HG03175 (cell line): ENCODE measurements around the gene CNTNAP4.

Experiments used
- ATAC-seq: cut with Tn5 transposase; IDR thresholded peaks from one replicate; pipeline ENCODE4 v1.9.1; 2021; ENCODE audit warnings: mild to moderate bottlenecking, moderate library complexity; ENCODE audit not compliant: unreplicated experiment

The CNTNAP4 gene

DNA sequence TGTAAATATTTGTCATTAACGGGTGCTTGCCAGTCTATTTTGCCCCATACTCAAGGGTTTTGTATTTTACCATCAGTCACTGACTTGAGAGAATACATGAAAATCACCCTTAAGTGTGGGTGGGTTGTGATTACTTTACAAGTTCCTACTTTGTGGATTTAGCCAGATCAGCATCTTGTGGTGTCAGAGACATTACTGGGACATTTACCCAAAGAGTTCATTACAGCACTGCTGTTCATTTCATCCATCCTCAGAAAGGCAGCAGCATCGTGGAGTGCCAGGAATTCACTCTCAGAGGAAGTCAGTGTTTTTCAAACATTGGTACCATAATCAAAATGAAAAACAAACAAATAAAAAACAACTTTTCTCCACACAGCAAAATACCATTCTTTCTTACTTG, 110.8 kb downstream of the CNTNAP4 start:
- ATAC-seq = no peak

DNA sequence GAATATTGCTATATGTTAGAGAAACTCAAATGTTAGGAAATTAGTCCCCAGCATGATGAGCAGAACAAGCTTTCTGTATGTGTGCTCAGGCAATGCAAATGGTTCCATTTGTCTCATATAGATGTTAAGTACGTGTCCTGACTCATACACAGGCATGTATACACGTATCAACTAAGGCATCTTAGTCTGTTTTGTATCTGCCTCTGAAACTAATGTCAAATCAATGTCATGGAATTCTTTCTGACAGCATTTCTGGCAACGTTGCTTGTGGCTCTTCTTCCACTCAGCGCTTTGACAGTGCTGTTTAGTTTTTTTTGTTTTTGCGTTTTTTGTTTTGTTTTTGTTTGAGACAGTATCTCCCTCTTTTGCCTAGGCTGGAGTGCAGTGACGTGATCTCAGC, 111.9 kb downstream of the CNTNAP4 start:
- ATAC-seq = no peak

DNA sequence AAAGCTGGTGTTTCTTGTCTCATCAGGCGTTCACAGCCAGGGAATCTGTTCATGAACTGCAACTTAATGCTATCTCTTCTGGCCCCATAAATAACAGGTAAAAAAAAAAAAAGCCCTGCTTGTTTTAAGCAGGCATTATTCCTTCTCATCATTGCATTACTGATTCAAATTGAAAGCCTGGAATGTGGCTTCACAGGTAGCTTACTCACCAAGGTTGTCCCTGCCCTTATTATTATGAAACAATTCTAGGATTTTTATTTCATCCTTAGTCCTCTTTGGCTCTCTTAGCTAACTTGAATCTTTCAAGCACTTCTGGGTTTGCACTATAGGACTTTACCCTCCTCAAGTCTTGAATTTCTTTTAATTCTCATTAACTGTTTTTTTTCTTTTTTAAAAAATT, 113.3 kb downstream of the CNTNAP4 start:
- no peak for ATAC-seq

DNA sequence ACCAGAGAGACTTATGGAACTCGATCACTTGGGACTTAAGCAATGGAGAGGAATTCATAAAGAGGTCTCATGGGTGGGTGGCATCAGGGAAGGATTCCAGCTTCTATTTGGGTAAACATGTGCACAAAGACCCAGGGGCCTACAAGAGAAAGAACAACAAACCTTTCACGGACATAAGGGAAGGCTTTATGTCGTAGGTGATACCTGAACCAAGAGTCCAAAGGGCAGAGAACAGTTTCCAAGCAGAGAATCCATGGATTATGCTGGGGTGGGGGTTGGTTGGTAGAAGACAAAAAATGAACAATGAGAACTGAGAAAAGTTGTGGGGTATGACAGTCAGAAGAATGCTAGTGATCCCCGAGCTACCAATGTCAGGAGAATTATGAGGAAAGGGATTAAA, 119.8 kb downstream of the CNTNAP4 start:
- no peak for ATAC-seq

DNA sequence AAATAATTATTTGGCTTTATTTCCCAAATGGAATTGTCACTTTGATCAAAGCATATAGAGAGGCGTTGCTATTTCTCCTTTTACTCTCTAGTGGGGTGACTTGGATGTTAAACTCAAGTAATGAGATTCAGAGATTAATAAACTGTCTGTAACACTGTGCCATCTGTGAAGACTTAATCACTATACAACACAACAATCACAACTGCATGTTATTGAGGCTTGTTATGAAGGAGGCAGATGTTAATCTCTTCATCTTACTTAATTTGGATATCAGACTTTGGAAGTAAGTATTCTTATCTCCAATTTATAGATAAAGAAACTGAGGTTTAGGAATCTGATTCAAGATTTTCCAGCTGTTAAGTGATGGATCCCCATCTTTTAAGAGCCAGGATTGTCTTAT, 132.5 kb downstream of the CNTNAP4 start:
- ATAC-seq = no peak

DNA sequence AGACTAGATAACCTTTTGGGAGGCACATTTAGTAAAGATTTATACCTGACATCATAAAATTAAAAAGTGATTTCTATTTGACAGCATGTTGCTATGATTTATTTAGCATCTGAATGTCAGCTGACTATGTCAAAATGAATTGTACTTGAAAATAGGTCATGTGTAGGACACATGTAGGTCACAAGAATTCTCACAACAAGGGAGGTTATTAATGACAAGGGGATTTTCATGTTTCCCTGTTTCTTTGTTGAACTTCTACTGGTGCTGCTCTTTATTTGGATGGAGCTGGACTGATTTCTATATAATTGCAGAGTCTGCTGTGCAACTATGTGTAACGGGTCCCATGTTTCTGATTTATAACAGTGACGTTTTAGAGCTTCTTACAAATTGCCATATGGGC, 144.4 kb downstream of the CNTNAP4 start:
- ATAC-seq = no peak

DNA sequence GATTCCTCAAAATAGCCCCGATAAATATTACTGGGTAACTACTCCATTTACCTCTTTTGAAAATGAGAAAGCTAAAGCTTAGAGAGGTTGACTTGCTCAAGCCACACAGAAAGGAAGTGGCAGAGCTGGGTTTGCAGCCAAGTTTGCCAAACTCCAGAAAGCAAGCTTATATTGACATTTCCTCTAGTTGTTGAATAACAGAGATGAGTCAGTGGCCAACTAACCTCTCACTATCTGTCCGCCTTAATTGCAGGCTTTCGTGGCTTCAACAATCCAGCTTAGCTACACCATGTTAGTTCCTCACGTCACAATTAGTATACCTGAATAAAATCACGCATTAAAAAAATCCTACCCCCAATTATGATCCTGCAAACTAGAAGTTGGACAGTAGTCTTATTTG, 151.7 kb downstream of the CNTNAP4 start:
- ATAC-seq = no peak

DNA sequence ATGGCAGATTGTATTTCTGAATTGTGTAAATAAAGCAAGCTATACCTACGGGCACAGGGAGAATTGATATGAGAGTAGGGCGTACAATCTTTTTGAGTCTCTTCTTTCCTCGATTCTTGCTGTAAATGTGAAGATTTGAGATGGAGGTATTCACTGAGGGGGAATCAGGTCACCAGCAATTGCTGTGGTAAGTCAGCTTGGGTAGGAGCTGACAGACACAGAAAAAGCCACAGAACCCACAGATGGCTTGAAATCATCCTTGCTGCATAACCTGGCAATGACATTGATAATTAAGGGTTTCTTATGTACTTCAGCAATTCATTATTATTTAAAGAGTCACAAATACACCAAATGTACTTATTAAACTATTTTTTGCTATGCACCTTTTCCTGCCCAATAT, 164.2 kb downstream of the CNTNAP4 start:
- ATAC-seq = no peak

DNA sequence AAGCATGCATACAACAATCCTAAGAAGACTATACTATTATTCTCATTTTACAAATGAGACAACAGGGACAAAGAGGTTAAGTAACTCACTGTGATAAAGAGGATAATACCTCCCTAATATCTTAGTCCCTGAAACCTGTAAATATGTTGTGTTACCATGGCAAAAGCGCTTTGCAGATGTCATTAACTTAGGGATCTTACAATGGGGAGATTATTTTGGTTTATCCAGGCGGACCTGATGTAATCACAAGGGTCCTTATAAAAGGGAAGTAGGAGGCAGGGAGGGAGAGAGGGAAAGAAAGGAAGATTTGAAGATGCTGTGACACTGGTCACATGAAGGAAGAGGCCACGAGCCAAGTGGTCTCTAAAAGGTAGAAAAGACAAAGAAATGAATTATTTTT, 164.7 kb downstream of the CNTNAP4 start:
- no peak for ATAC-seq

DNA sequence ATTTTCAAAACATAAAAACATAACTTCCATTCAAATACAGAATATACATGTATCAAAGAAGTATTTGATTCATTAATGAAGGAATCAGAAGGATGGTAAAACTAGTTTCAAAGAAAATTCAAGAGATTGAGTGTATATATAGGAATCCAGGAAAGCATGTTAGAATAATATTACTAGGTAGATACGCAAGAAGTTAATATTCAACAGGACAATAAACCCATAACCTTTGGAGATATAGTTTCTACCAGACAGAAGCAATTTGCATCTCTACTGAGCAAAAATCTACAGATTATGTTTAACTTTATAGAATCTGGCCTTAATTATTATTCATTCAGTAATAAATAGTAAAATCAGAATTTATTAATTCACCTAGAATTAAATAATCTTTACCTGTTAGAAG, 166.8 kb downstream of the CNTNAP4 start:
- ATAC-seq = no peak

DNA sequence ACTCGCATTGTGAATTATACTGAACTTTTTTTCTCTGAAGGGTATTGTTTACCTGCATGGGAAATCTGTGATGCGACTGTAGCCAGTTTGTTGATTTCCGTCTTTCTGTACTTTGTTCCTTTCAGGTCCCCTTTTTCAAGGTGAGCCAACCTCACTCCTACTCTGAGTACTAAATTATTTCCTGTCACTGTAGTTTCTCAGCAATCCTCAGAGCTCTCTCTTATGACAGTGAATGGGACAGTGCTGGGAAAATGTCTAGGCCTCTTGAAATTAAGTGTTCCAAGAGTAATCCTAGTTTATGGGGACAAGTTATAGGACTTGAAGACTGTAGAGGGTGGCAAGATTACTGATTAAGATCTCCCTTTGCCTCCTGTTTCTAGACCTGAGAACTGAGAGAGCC, 167.6 kb downstream of the CNTNAP4 start:
- no peak for ATAC-seq

DNA sequence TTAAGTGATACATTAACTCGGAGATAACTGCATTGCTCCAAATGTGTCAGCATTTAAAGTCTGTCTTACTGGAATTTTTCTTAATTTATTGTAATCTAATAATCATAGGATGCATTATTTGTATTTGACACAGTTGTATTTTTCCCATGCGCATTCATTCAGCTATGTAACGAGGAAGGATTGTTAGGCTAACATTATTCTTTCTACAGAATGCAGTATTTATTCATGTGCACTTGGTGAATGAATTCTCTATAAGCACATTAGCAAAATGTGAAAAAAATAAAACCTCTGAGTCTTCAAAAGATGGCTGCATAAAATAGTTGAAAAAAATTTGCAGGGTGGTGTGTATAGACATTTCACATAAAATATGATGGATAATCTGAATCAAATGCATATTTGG, 168.6 kb downstream of the CNTNAP4 start:
- no peak for ATAC-seq

DNA sequence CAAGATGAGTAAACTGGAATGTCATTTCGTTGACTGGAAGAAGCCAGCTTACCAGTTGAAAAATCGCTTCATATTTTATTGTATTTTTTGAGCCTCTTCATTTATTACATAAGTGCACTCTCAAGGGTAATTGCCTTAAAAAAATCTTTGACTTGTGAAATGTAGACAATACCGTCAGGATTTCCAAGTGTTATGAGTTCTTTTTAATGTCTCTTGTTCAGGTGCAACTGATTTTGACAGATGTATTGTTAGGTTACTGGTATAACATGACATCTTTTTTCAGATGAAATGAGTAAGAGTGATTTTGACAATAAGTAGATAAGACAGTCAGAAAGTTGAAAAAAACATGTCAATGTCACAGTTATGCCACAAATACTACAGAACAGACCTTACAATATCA, 169.1 kb downstream of the CNTNAP4 start:
- no peak for ATAC-seq

DNA sequence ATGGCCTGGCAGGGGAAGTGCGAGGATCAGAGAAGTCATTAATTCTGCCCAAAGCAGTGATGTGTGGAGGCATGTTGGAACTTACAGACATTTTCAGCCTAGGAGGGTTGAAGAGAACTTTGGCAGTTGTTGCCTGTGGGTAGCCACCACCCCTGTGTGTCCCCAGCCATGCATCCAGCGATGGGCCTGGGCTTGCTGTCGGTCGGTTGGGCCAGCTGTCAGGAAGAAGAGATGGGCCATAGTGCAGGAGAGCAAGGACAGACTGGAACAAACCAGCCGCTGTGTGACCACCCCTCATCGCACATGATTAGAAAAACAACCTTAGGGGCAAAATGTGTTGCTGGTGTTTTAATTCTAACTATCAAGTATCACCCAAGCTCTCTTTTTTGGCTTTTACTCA, 173.7 kb downstream of the CNTNAP4 start:
- no peak for ATAC-seq

DNA sequence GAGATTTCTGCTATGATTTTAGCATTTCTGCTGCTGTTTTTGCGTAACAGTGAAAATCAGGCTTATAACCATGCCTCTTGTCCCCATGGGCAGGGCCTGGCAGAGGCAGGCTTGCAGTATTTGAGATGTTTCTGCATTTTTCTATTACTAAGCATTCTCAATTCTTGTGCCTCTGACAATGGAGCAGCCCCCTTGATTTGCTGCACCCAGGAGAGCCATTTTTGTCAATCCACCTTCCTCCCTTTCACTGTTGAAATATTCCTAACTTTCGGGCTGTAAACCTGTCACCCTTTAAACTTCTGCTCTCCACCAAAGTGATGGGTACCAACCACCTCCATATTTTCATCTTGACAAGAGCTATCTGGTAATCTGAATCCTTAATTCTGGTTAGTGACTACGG, 178.1 kb downstream of the CNTNAP4 start:
- no peak for ATAC-seq

DNA sequence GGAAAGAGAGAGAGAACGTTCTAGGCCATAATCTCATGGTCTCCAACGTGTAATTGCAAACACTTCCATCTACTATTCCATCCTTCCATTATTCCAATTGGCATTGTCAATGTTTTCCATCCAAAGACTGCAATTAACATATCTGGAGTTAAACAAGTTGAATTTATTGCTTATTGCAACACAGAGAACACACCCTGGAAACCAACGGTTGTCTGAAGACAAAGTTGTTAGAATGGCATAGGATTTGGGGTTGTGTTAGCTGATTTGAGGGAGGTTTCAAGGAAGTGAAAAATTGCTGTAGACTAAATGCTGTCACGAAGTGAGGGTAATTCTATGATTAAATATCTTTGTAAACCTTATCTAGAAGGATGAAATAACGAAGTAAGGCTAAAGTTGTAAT, 178.8 kb downstream of the CNTNAP4 start:
- ATAC-seq = no peak

DNA sequence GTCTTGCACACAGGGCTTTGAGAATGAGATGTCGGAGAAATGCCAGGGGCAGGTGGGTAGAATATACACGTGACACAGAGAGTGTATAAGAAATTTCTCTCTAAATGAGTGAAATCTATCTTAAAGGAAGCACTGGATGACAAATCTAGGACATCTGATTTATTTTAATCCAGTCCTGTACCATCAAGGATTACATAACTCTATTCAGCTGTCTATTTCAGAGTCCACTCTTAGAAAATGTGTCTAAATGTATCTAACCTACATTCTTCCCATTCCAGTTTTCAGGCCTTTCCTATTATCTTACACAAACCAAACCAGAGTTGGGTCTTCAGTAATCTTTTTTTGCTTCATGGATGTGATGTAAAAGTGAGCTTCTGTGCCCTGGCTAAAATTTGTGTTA, 181.9 kb downstream of the CNTNAP4 start:
- no peak for ATAC-seq

DNA sequence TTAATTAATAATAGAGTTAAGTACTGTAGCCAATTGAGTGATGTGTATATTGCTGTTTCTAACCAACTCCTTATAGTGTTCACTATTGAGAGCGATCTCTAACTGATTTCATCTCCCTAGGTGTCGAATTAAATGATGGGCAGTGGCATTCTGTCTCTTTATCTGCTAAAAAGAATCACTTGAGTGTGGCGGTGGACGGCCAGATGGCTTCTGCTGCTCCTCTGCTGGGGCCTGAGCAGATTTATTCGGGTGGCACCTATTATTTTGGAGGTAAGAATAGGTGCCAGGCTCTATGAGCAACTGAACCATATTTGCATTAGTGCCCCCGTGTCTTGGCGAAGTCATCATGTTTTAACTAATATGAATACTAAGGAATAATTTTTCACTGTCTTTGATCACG, 184.6 kb downstream of the CNTNAP4 start:
- no peak for ATAC-seq

DNA sequence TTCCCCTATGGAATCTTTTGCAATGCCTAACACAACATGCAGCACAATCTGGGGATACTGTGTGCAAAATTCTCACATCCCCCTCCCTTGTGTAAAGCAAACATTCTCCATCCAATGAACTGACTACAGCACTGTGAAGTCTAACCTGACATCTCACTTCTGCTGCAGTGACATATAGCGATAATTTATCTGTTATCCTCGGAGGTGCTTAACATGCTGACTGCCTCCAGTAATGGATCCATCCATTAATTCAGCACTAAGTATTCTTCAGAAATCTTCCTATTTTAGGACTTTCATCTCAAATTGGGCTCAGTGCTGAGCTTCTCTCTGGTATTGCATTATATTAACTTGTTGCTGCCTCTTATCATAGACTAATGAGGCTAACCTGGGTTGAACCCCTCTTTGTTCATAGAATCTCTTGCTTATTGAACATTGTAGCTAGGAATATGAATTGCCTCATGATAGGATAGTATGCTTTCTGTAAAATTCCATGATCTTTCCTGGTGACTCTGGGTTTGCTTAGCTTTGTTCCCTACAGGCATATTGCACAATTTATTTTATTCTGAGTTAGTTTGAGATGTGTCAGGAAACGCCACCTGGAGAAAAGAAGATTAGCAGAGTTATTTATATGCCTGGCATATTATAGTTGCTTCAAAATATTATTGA, 187.9 kb downstream of the CNTNAP4 start:
- no peak for ATAC-seq

DNA sequence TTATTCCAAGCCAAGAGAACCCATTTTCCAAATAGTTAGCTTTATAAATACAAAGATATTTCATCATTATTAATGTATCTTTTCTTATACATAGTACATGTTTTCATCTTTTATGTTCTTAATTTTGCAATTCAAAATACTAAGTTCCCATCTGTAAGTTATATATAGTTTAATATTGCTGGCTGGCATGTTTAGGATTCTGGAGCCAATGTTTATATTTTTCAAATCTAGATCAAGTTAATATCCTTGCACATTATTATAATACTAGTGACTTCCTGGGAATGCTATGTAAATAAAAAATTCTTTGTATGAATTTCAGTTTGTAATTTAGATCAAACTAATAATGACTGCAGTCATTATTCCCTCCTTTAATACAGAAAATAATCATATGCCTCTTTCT, 189.7 kb downstream of the CNTNAP4 start:
- no peak for ATAC-seq

DNA sequence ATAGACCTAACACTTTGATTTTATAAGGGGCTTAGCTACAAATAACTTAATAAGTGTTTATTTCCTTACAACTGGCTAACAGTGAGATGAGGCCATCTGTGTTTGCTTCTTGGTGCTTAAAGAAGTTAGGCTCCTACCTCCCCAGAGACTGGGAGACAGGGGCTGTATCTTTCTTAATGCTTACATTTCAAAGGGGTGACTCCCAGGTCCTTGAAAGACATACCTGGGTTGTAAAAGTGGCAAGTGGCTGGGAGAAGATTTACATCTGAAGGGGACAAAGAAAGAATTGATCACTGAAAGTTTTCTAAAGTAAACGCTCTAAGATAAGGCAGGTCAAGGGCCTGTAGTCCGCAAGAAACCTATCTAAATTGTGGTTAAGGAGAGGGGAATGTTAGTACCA, 196.8 kb downstream of the CNTNAP4 start:
- no peak for ATAC-seq

DNA sequence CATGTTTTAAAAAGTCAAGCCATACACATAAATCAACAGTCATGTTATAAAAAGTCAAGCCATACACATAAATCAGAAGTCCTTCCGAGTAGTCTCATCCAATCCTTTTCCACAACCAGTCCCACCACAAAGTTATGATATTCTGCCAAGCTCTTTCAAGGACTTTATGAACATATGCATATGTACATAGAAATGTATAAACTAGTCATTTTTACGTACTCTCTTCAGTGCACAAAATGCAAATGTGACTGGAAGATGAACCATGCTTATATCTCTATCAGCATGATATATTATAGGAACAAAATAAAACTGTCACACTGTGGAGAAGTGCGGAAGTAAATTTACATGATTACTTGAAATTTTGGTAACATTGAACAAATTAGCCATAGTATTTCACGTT, 200.9 kb downstream of the CNTNAP4 start:
- no peak for ATAC-seq

DNA sequence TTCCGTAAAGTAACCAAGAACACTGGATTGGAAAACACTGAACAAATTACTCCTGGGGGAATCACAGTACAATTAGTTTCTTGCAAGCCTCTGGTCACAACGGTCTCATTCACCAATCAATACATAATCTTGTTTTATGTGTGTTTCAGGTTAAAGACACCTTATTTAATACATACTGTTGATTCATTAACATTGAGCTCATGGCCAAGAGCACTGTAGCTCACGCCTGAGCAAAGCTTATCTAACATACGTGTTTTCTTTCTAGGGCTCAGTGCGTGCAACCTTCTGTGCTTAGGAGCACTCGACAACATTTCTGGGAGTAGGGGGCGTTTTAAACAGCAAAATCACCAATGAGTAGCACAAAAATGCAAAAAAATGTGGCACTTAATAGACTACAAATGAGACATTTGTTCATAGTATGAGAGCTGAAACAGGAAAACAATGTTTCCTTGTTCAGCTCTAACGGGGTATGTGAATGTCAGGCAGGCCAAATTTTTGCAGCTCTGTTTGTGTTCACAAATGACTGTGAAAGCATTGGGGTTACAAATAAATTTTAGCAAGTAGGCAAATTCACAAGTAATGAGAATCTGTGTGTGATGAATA, 206.2 kb downstream of the CNTNAP4 start:
- no peak for ATAC-seq
